Activated CD4-positive, alpha-beta T cell treated with anti-CD3 and anti-CD28 coated beads, Interleukin-2, amount 50 U/mL, for 1 hour (primary cell): Measurements from ENCODE around the gene SLF1.

ENCODE experiments used
- DNase-seq: peaks from one replicate; pipeline ENCODE4 v3.0.0-alpha.2; 2020

SLF1 gene

GRCh38 chr5:94725142-94725541, 106.7 kb downstream of the SLF1 start:
- no peak for DNase-seq

- no peak for DNase-seq
These were observed 113.0 kb downstream of the SLF1 start for GRCh38 chr5:94731471-94731870.

DNA sequence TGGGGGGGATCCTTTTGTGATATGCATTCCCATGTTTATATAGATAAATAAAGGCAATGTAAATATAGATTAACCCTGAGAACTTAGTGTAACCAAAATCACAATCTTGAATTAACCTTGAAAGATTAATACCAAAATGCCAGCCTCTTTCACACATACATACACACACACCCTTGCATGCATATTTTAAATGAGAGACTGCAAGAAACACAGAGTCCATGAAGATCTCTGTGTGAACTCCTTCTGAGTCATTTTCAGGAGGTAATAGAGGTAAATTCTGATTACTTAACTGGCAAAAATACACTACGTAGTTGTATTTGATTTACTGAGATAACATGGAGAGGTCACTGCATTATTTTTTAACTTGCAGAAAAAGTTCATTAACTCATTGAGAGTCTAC, 118.0 kb downstream of the SLF1 start:
- DNase-seq = no peak

DNA sequence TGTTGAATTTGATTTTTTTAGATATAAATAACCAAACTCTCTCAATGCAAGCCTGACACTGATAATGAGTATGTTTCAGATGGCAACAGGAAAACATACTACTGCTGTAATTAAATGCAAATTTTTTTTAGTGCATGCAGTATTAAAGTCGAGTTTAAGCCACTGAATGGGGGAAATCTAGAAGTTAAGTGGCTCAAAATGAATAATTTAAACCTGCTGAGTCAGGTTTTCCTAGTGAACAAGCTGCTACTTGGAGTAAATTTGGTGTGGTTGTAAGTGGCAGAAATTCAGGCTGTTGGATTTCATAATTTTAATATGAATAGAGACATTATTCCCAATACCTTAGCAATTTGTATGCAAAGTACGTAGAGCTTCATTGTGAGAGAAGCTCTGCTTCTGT, 121.8 kb downstream of the SLF1 start:
- DNase-seq = no peak

GRCh38 chr5:94742852-94743251, 124.4 kb downstream of the SLF1 start:
- no peak for DNase-seq

DNA sequence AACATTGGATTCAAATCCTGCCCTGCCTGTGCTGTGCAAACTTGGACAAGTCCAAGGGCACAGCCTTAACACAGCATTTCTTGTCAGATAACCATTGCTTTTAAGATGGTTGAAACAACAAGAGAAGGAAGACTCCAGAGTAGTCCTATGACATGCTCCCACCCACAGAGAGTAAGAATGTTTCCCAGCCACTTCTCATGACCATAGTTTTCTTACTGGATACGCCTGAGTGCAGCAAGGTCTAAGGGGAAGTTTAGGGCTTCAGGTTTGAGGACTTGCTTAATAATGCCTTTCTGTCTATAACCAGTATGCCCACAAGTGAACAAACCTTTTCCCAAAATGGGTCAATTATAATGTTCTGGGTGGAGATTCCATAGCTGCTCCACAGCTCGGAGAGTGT, 126.4 kb downstream of the SLF1 start:
- DNase-seq = no peak

GRCh38 chr5:94745786-94746730, 127.6 kb downstream of the SLF1 start:
- DNase-seq = no peak

DNA sequence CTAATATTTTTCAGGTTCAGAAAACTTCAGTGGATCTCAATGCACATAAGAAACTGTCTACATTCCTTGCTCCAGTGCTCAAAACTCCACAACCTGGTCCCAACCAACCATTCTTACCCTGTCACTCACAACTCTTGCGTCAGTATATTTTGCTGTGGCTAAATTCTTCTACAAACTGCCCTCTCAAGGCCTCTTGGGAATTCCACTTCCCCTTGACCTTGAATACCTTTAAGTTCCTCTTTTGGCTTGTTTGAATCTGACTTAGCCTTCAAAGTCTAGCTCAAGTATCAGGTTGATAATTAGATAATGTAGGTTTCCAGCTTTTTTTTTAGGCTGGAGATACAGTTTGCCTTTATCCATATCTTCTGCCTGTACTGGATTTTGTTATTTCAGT, 128.3 kb downstream of the SLF1 start:
- no peak for DNase-seq
